Measurements from ENCODE around the gene POLQ.

DNA sequence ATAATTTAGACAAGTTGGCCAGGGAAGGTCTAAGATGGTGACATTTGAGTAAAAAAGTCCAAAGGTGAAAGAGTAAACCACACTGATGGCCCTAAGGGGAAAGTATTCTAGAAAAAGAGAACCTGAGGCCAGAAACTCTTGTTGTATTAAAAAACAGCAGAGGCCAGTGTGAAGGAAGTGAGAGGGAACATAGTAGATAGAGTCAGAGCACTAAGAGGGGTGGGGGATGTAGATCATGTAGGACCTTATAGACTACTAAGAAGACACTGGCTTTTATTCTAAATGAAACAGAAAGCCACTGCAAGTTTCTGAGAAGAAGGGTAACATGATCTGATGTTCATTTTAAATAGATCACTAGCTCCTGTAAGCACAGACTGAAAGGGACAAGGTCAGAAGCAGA, 14.5 kb downstream of the POLQ start:
- TF ChIP-seq RAD21 (IDR thresholded peaks at IDR 0.05; ENCODE audit: low read depth) (no peak), JUND (IDR thresholded peaks at IDR 0.05) (no peak), SP1 (IDR thresholded peaks at IDR 0.05; ENCODE audit: low read depth) (no peak), SIN3A (IDR thresholded peaks at IDR 0.05; ENCODE audit: low read depth) (no peak), ELF1 (IDR thresholded peaks at IDR 0.05; ENCODE audit: borderline replicate concordance, low read depth) (no peak)
- TF ChIP-seq, protein P1, sequence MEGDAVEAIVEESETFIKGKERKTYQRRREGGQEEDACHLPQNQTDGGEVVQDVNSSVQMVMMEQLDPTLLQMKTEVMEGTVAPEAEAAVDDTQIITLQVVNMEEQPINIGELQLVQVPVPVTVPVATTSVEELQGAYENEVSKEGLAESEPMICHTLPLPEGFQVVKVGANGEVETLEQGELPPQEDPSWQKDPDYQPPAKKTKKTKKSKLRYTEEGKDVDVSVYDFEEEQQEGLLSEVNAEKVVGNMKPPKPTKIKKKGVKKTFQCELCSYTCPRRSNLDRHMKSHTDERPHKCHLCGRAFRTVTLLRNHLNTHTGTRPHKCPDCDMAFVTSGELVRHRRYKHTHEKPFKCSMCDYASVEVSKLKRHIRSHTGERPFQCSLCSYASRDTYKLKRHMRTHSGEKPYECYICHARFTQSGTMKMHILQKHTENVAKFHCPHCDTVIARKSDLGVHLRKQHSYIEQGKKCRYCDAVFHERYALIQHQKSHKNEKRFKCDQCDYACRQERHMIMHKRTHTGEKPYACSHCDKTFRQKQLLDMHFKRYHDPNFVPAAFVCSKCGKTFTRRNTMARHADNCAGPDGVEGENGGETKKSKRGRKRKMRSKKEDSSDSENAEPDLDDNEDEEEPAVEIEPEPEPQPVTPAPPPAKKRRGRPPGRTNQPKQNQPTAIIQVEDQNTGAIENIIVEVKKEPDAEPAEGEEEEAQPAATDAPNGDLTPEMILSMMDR (IDR thresholded peaks at IDR 0.05 in 2 of 3, conservative IDR thresholded peaks at IDR 0.05 in 1 of 3; ENCODE audit: borderline replicate concordance in 1 of 3, insufficient read depth in 1 of 3, low read depth in 2 of 3, low read length in 2 of 3), result no peak
- TF ChIP-seq, protein P2, sequence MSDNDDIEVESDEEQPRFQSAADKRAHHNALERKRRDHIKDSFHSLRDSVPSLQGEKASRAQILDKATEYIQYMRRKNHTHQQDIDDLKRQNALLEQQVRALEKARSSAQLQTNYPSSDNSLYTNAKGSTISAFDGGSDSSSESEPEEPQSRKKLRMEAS (IDR thresholded peaks at IDR 0.05), result no peak
- TF ChIP-seq, protein P3, sequence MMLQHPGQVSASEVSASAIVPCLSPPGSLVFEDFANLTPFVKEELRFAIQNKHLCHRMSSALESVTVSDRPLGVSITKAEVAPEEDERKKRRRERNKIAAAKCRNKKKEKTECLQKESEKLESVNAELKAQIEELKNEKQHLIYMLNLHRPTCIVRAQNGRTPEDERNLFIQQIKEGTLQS (IDR thresholded peaks at IDR 0.05), result no peak
- TF ChIP-seq, protein P4, sequence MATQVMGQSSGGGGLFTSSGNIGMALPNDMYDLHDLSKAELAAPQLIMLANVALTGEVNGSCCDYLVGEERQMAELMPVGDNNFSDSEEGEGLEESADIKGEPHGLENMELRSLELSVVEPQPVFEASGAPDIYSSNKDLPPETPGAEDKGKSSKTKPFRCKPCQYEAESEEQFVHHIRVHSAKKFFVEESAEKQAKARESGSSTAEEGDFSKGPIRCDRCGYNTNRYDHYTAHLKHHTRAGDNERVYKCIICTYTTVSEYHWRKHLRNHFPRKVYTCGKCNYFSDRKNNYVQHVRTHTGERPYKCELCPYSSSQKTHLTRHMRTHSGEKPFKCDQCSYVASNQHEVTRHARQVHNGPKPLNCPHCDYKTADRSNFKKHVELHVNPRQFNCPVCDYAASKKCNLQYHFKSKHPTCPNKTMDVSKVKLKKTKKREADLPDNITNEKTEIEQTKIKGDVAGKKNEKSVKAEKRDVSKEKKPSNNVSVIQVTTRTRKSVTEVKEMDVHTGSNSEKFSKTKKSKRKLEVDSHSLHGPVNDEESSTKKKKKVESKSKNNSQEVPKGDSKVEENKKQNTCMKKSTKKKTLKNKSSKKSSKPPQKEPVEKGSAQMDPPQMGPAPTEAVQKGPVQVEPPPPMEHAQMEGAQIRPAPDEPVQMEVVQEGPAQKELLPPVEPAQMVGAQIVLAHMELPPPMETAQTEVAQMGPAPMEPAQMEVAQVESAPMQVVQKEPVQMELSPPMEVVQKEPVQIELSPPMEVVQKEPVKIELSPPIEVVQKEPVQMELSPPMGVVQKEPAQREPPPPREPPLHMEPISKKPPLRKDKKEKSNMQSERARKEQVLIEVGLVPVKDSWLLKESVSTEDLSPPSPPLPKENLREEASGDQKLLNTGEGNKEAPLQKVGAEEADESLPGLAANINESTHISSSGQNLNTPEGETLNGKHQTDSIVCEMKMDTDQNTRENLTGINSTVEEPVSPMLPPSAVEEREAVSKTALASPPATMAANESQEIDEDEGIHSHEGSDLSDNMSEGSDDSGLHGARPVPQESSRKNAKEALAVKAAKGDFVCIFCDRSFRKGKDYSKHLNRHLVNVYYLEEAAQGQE (IDR thresholded peaks at IDR 0.05; ENCODE audit: low read depth), result no peak
